Bronchial epithelial cell (primary cell): ENCODE measurements around the gene TLCD3B. TPM values are rescaled to one million over a fixed set of nuclear protein-coding genes. Genes with fewer than 3 reads are reported as not detected.

Experiments used
- DNase-seq: peaks from one replicate; pipeline ENCODE4 v3.0.0-alpha.2; 2010; ENCODE audit warnings: low read depth
- FAIRE-seq: peaks from 2 replicates; lab custom pipeline; 2011; peaks lifted over from hg19 to GRCh38; lab: Jason Lieb, UNC
- H3K27me3 ChIP-seq: 2 replicates; pipeline ENCODE4 v1.5.1; 2011; ENCODE audit warnings: low read length; ENCODE audit not compliant: control insufficient read depth, insufficient read depth
- H3K36me3 ChIP-seq: 2 replicates; pipeline ENCODE4 v1.5.1; 2011; ENCODE audit warnings: low read length; ENCODE audit not compliant: control insufficient read depth, insufficient read depth
- H3K4me3 ChIP-seq: 2 replicates; pipeline ENCODE4 v1.5.1; 2011; ENCODE audit warnings: mild to moderate bottlenecking, low read depth, low read length, control low read depth
- total RNA-seq: library from RNA; depleted of rRNA; stranded (reverse); fragments of >200 nt; gene quantifications from 2 replicates; pipeline ENCODE4 v1.2.1, GENCODE V29; 2014
- TF ChIP-seq, protein P1 (sequence below): IDR thresholded peaks from 2 replicates; pipeline ENCODE4 v1.5.1; 2011; ENCODE audit warnings: mild to moderate bottlenecking, moderate library complexity, low read length, control low read depth, inconsistent platforms; ENCODE audit not compliant: insufficient read depth, severe bottlenecking

TLCD3B gene
- total RNA-seq, 1 donor from 2014 or later: not detected

DNA sequence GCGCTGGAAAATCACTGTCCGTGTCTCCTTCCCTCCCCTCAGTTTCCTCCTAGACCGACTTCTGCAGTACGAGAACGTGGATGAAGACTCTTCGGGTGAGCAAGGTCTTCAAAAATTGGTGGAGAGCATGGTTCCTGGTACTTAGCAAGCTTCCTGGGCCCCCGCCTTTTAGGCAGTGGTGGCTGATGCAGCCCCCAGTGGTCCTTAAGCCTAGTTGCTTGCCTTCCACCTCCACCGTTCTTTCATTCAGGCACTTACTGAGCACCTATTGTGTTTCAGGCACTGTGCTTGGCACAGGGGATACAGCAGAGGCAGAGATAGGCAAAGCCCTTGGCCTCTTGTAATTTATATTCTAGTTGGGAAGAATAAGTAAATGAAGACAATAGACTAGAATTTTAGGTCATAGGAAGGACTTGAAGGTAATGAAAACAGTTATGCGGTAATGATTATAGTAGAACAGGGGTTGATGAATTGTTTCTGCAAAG, 34.3 kb downstream of the TLCD3B start:
- FAIRE-seq: no peak

DNA sequence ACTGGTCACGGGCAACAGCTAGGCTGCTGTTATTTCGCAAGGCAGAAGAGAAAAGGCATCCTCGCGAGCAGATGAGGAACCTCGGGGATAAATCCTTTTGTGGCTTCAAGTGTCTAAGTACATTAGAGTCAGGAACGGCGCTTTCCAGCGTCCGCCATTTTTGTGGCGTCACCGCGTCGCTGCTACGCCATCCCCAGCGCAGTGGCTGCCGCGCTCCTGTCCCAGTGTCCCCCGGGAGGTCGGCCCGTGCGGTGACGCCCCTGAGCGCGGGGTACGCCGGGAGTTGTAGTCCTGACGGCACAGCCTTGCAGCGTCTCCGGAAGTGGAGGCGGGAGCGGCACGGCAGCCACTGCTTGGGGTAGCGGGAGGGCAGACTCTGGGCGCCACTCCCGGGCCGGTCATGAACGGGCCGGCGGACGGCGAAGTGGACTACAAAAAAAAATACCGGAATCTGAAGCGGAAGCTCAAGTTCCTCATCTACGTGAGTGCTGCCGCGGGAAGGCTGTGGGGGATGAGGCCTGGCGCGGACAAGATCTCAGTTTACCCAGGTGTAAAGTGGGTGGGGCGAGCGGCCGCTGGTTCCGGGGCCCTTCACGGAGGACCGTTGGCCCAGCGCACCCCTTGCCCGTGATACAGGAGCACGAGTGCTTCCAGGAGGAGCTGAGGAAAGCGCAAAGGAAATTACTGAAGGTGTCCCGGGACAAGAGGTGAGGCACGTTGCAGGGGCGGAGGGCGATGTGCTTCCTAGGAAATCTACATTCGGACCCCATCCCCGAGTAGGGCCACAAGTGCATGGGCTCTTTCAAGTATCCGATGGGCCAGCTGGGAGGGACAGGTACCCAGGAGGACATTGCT, 34.9 kb downstream of the TLCD3B start, which contains the start of gene INO80E:
Gene INO80E (plus strand): TSS at position 331 of the 855 bp plus-strand sequence. CDS start 70 bp downstream, at position 401.
- FAIRE-seq: no peak
- Histone ChIP-seq H3K36me3 (peaks cover 16% of the 10 kb centered on the region), H3K27me3 (no peaks in the 10 kb centered on the region), H3K4me3 (peak within 1 kb of the TSS; percentile 91)
- TF ChIP-seq, protein P1, sequence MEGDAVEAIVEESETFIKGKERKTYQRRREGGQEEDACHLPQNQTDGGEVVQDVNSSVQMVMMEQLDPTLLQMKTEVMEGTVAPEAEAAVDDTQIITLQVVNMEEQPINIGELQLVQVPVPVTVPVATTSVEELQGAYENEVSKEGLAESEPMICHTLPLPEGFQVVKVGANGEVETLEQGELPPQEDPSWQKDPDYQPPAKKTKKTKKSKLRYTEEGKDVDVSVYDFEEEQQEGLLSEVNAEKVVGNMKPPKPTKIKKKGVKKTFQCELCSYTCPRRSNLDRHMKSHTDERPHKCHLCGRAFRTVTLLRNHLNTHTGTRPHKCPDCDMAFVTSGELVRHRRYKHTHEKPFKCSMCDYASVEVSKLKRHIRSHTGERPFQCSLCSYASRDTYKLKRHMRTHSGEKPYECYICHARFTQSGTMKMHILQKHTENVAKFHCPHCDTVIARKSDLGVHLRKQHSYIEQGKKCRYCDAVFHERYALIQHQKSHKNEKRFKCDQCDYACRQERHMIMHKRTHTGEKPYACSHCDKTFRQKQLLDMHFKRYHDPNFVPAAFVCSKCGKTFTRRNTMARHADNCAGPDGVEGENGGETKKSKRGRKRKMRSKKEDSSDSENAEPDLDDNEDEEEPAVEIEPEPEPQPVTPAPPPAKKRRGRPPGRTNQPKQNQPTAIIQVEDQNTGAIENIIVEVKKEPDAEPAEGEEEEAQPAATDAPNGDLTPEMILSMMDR: peak; percentile 1
- peak; percentile 89 for DNase-seq

More for the DNA sequence above, 34.3 kb downstream of the TLCD3B start:
- no peak for DNase-seq
- Histone ChIP-seq H3K27me3 (no peaks in the 10 kb centered on the region), H3K36me3 (peaks cover 14% of the 10 kb centered on the region), H3K4me3 (peak overlapping the region; percentile 91)
- TF ChIP-seq, protein P1: no peak

DNA sequence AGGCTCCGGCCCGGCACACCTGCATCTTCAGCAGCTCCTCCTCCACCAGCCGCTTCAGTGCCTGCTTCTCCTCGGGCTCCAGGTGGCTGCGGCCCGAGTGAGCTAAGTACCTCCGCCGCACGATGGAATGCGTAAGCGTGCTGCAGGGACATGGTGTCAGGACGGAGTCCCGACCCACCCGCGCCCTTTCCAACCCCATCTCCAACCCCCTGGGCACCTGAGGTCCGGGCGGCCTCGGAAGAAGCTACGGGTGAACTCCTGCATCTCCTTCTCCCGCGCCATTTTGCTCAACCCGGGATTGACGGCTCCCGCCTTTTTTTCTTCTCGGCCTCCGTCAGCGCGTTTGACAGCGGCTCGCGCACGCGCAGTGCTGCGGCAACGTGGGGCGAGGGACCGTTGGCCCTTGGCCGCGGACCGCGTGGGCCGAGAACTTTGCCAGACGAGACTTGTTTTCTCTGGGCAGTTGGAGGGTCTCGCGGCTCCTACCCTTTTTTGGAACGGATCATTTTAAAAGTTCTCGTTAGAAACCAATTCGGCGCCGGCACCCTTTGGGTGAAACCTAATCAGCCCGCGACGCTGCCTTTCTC, 35.7 kb downstream of the TLCD3B start, which contains the start of gene HIRIP3:
Gene HIRIP3 (minus strand): TSS at position 294 of the 587 bp plus-strand sequence. CDS start 12 bp downstream, at position 282.
- no peak for FAIRE-seq
- H3K4me3 ChIP-seq: peak within 1 kb of the TSS; percentile 91
- H3K36me3 ChIP-seq: peaks cover 11% of the 10 kb centered on the region
- H3K27me3 ChIP-seq: no peaks in the 10 kb centered on the region
- DNase-seq: peak; percentile 54
- TF ChIP-seq, protein P1: no peak

DNA sequence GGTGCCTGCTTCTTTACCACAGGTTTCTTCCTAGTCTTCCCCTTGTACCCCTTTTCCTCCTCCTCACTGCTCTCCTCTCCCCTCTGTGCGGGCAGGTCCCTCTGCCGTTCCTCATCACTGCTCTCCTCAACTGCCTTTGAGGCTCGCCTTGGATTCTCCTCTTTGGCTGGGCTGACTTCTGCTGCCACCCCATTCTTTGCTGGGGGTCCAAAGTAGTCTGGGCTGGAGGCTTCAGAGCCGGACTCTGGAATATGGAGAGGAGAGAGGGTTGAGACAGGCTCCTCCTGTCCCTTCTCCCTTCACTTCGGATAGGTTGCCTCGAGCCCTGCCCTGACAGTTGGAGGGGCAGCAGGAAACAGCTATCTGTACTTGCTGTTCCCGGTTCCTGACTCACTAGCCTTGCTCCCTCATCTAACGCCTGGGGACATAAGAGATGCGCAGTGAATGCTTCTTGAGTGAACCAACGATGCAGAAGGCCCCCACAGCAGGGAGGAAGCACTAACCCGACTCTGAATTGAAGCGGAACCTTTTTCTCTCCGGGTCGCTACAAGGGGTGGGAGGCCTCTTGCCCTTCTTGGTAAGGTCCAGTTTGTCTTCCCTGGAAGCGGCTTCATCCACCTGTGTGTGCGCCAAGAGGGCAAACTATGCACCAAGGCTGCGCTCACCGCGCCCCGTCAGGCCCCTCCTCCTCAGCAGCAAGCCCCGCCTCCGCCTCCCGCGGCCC, 36.3 kb downstream of the TLCD3B start:
- no peak for FAIRE-seq
- no peaks in the 10 kb centered on the region for H3K27me3 ChIP-seq
- peak; percentile 83 for DNase-seq
- TF ChIP-seq, protein P1: no peak
- H3K36me3 ChIP-seq: peaks cover 10% of the 10 kb centered on the region
- H3K4me3 ChIP-seq: peak overlapping the region; percentile 91

DNA sequence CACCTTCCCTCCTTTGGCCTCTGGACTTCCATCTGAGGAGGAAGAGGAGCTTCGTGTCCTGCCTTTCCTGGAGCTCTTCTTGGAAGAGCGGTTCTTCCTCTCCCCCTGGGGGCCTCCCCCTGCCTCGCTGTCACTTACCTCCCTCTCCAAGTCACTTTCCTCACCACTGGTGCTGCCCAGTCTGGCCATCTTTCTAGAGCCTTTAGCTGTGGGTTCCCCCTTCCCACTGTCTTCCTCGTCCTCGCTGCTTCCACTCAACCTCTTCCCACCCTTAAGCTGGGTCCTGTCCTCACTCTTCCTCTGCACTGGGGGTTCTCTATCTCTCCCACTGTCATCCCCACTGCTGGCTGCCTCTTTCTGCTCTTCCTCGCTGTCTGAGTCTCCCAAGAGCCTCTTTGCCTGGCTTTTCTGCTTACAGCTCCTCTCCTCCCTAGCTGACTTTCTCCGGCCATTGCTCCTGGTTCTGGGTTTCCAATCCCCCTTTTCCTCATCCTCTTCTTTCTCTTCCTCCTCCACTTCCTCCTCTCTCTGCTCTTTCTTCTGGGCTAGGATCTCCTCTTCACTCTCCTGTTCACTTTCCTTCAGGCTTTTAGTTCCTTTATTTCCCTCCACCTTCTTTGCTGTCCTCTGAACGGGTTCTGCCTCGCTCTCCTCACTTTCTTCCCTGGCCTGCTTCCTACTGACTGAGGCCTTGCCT, 37.0 kb downstream of the TLCD3B start:
- no peak for DNase-seq
- Histone ChIP-seq H3K27me3 (no peaks in the 10 kb centered on the region), H3K4me3 (no peak overlapping the region), H3K36me3 (peaks cover 13% of the 10 kb centered on the region)
- no peak for FAIRE-seq
- TF ChIP-seq, protein P1: no peak
